Esophagus squamous epithelium (tissue), 4 donors: ENCODE results near the gene ANKRD11.
"Not testable (repeated sequence)": the region's sequence is repeated elsewhere in the genome, so short reads cannot be mapped to it uniquely, and the experiment has no call there.

Experiments
- POLR2A ChIP-seq, 4 donors: fragments of 450-650 bp; IDR thresholded peaks; one replicate each; pipeline ENCODE4 v1.6.1; 2017; ENCODE audit warnings: antibody characterized with exemption in 4 of 4, mild to moderate bottlenecking in 4 of 4, moderate library complexity in 3 of 4
- TF ChIP-seq, protein P1 (sequence below), 6 experiments: fragments of 450-650 bp in 4 of 6; fragments of 200-600 bp in 2 of 6; sonication (generic) in 2 of 6; IDR thresholded peaks; one replicate each; pipeline ENCODE4 v1.5.1; 2016 to 2019; ENCODE audit warnings: antibody characterized with exemption in 6 of 6, mild to moderate bottlenecking in 4 of 6, moderate library complexity in 4 of 6

DNA sequence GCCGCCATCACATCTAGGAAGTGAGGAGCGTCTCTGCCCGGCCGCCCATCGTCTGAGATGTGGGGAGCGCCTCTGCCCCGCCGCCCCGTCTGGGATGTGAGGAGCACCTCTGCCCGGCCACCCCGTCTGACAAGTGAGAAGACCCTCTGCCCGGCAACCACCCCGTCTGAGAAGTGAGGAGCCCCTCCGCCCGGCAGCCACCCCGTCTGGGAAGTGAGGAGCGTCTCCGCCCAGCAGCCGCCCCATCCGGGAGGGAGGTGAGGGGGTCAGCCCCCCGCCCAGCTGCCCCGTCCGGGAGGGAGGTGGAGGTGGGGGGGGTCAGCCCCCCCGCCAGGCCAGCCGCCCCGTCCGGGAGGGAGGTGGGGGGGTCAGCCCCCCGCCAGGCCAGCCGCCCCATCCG is 27.7 kb downstream of the ANKRD11 start:
- TF ChIP-seq, protein P1, sequence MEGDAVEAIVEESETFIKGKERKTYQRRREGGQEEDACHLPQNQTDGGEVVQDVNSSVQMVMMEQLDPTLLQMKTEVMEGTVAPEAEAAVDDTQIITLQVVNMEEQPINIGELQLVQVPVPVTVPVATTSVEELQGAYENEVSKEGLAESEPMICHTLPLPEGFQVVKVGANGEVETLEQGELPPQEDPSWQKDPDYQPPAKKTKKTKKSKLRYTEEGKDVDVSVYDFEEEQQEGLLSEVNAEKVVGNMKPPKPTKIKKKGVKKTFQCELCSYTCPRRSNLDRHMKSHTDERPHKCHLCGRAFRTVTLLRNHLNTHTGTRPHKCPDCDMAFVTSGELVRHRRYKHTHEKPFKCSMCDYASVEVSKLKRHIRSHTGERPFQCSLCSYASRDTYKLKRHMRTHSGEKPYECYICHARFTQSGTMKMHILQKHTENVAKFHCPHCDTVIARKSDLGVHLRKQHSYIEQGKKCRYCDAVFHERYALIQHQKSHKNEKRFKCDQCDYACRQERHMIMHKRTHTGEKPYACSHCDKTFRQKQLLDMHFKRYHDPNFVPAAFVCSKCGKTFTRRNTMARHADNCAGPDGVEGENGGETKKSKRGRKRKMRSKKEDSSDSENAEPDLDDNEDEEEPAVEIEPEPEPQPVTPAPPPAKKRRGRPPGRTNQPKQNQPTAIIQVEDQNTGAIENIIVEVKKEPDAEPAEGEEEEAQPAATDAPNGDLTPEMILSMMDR (IDR thresholded peaks at IDR 0.05) = not testable (repeated sequence)
- not testable (repeated sequence) for TF ChIP-seq POLR2A (IDR thresholded peaks at IDR 0.05)
